SU-DHL-6 (cell line): ENCODE data around the gene CNTNAP4.

ENCODE experiments used
- H2AFZ ChIP-seq: fragments of 200-600 bp; sonication (generic); 2 replicates; pipeline ENCODE4 v1.6.1; 2014; ENCODE audit warnings: low read depth, mild to moderate bottlenecking, moderate library complexity, mixed read lengths, antibody characterized with exemption, low read length; ENCODE audit not compliant: severe bottlenecking
- H3F3A ChIP-seq: fragments of 200-600 bp; shearing (Covaris generic); 2 replicates; pipeline ENCODE4 v1.6.0; 2016; ENCODE audit warnings: antibody characterized with exemption, mild to moderate bottlenecking; ENCODE audit not compliant: insufficient read depth
- H3K27ac ChIP-seq: fragments of 200-600 bp; sonication (generic); 2 replicates; pipeline ENCODE4 v1.5.1; 2016; ENCODE audit warnings: low read depth, mild to moderate bottlenecking, low read length, moderate library complexity, mixed read lengths
- H3K27me3 ChIP-seq: fragments of 200-600 bp; sonication (generic), shearing (Covaris generic); 2 replicates; pipeline ENCODE4 v1.6.0; 2014; ENCODE audit warnings: mild to moderate bottlenecking, low read length
- H3K36me3 ChIP-seq: fragments of 200-600 bp; sonication (generic); 2 replicates; pipeline ENCODE4 v1.6.1; 2014; ENCODE audit warnings: mild to moderate bottlenecking, low read length, mixed read lengths
- H3K4me2 ChIP-seq: fragments of 300-600, 200-600 bp; shearing (Covaris generic), sonication (generic); 2 replicates; pipeline ENCODE4 v1.6.0; 2014; ENCODE audit warnings: low read length, low read depth, mild to moderate bottlenecking; ENCODE audit not compliant: poor library complexity, severe bottlenecking
- H3K4me3 ChIP-seq: fragments of 200-600 bp; sonication (generic); 2 replicates; pipeline ENCODE4 v1.5.1; 2014; ENCODE audit warnings: antibody characterized with exemption, low read length, mild to moderate bottlenecking, mixed read lengths; ENCODE audit not compliant: insufficient read depth, poor library complexity, severe bottlenecking
- H3K79me2 ChIP-seq: fragments of 200-600 bp; sonication (generic); 2 replicates; pipeline ENCODE4 v1.6.1; 2014; ENCODE audit warnings: mild to moderate bottlenecking, low read length, moderate library complexity; ENCODE audit not compliant: insufficient read depth
- H3K9ac ChIP-seq: fragments of 200-600 bp; sonication (generic); 2 replicates; pipeline ENCODE4 v1.7.0; 2014; ENCODE audit warnings: mild to moderate bottlenecking, low read length
- H3K9me2 ChIP-seq: fragments of 200-600 bp; sonication (generic); replicated peaks from 2 replicates; pipeline ENCODE4 v1.6.1; 2014; ENCODE audit warnings: low read length; ENCODE audit not compliant: insufficient read depth
- H3K9me3 ChIP-seq: fragments of 200-600 bp; sonication (generic); 2 replicates; pipeline ENCODE4 v1.6.1; 2014; ENCODE audit warnings: low read length, mixed read lengths; ENCODE audit not compliant: insufficient read depth
- H4K20me1 ChIP-seq: fragments of 200-600 bp; sonication (generic); 2 replicates; pipeline ENCODE4 v1.6.1; 2014; ENCODE audit warnings: low read depth, mild to moderate bottlenecking, antibody characterized with exemption, low read length, moderate library complexity, mixed read lengths
- EZH2phosphoT487 ChIP-seq: fragments of 200-600 bp; sonication (generic), shearing (Covaris generic); conservative IDR thresholded peaks from 2 replicates; pipeline ENCODE4 v1.6.1; 2018; ENCODE audit warnings: mild to moderate bottlenecking, antibody characterized with exemption, low read length, moderate library complexity, mixed read lengths
- TF ChIP-seq, protein P1 (sequence below): fragments of 200-600 bp; sonication (generic); IDR thresholded peaks from one replicate; pipeline ENCODE4 v1.5.1; 2017; ENCODE audit warnings: antibody characterized with exemption, mild to moderate bottlenecking, low read length, moderate library complexity; ENCODE audit not compliant: insufficient read depth, poor library complexity, severe bottlenecking

Gene CNTNAP4

DNA sequence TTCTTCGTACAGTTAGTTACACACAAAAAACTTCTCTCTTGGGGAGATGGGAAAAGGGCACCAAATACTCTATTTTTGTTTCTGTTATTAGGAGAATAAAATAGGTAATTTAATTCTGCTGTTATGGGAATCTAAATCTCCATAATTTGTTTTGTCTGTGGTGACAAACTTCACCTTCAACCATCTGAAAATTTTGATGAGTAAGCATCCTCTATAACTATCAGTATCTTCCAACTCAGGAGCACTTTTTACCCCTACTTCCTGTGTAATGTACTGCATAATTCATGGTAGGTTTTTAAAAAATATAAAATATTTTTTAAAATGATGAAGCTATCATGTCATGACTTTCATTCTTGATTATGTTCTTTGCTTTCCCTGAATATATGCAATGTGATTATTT is 33.6 kb upstream of the CNTNAP4 start:
- Histone ChIP-seq H3K79me2 (no peaks in the 10 kb centered on the region), H3F3A (no peaks in the 10 kb centered on the region), H3K27me3 (no peaks in the 10 kb centered on the region), H3K9me2 (no peaks in the 10 kb centered on the region), H4K20me1 (no peaks in the 10 kb centered on the region), H3K4me2 (no peak overlapping the region), H3K27ac (no peak overlapping the region), H3K4me3 (no peak overlapping the region), H3K9ac (no peak overlapping the region), H3K9me3 (no peaks in the 10 kb centered on the region), H2AFZ (no peak overlapping the region), H3K36me3 (no peaks in the 10 kb centered on the region)
- TF ChIP-seq EZH2phosphoT487: no peak
- TF ChIP-seq, protein P1, sequence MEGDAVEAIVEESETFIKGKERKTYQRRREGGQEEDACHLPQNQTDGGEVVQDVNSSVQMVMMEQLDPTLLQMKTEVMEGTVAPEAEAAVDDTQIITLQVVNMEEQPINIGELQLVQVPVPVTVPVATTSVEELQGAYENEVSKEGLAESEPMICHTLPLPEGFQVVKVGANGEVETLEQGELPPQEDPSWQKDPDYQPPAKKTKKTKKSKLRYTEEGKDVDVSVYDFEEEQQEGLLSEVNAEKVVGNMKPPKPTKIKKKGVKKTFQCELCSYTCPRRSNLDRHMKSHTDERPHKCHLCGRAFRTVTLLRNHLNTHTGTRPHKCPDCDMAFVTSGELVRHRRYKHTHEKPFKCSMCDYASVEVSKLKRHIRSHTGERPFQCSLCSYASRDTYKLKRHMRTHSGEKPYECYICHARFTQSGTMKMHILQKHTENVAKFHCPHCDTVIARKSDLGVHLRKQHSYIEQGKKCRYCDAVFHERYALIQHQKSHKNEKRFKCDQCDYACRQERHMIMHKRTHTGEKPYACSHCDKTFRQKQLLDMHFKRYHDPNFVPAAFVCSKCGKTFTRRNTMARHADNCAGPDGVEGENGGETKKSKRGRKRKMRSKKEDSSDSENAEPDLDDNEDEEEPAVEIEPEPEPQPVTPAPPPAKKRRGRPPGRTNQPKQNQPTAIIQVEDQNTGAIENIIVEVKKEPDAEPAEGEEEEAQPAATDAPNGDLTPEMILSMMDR: no peak

DNA sequence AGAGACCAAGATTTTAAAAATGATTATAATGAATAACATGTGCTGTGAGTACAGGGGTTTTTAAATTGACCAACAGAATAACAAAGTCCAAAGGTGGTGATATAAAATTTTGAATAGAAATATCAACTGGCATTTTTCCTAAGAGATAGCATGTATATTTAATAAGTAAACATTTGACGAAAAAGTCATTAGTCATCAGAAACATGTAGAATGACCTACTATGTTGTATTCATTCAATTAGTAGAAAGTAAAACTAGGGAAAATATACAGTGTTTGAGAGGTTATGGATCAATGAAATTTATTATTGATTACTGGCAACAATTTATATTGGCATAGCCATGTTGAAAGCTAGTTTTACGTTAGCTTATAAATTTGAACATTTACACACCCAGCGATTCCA is 30.6 kb upstream of the CNTNAP4 start:
- Histone ChIP-seq H3K9me2 (no peaks in the 10 kb centered on the region), H4K20me1 (no peaks in the 10 kb centered on the region), H3K27ac (no peak overlapping the region), H3K4me3 (no peak overlapping the region), H3K27me3 (no peaks in the 10 kb centered on the region), H3K36me3 (no peaks in the 10 kb centered on the region), H3F3A (no peaks in the 10 kb centered on the region), H2AFZ (no peak overlapping the region), H3K9ac (no peak overlapping the region), H3K4me2 (no peak overlapping the region), H3K79me2 (no peaks in the 10 kb centered on the region), H3K9me3 (no peaks in the 10 kb centered on the region)
- TF ChIP-seq, protein P1: no peak
- no peak for TF ChIP-seq EZH2phosphoT487

DNA sequence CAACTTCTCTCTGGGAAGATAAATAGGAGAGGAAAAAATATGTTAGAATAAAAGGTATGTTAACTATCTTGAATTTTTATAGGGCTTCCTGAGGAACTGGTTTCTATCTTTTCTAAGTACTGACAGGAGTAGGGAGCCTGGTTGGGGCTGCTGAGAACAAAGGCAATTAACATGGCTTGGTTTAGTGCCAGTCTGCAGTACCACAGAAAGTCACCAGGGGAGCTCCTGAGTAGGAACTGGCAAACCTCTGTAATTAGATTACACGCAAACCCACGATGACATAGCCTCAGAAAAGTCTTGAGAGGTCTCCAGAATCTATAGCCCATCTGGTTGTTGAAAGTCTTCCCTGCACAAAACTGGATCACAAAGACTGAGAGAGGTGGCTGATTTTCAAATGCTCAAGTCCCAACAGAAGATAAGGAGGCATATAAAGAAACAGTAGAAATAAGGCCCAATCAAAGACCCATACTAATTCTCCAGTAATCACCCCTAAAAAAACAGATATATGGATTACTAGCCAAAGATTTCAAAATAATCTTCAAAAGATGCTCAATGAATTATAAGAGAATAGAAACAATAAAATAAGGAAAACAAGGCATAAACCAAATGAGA is 11.7 kb upstream of the CNTNAP4 start:
- no peaks in the 10 kb centered on the region for H3K79me2 ChIP-seq
- no peak overlapping the region for H2AFZ ChIP-seq
- no peaks in the 10 kb centered on the region for H3K9me2 ChIP-seq
- H3K27me3 ChIP-seq: no peaks in the 10 kb centered on the region
- H3K9ac ChIP-seq: no peak overlapping the region
- no peaks in the 10 kb centered on the region for H4K20me1 ChIP-seq
- H3F3A ChIP-seq: no peaks in the 10 kb centered on the region
- H3K9me3 ChIP-seq: no peaks in the 10 kb centered on the region
- no peaks in the 10 kb centered on the region for H3K36me3 ChIP-seq
- TF ChIP-seq, protein P1: peak; percentile 46
- TF ChIP-seq EZH2phosphoT487: no peak
- no peak overlapping the region for H3K4me3 ChIP-seq
- H3K4me2 ChIP-seq: no peak overlapping the region
- H3K27ac ChIP-seq: no peak overlapping the region
